ENCODE data around the gene C7orf25. TPM values are rescaled to one million over a fixed set of nuclear protein-coding genes. Genes with fewer than 3 reads are reported as not detected.

C7orf25 gene
- total and polyA plus RNA-seq, 2 of the 13 experiments (the other 11 are each of a cell fraction or from before 2014, with no cell fraction given), result 0.37 to 1.3 TPM

- CTCF ChIA-PET (ENCODE audit: low intra/inter-chr PET ratio, low total read pairs), result no interaction called here
- no peak for FAIRE-seq
- no TSS peak for BruUV-seq (replicated peaks)
- H3K9ac ChIP-seq (ENCODE audit: insufficient read depth, low read depth, low read length), result no peak overlapping the region
- POLR2A ChIA-PET, result interaction anchor here (1.7 kb wide), 1 partner anchor 17 kb away, joined by 4 read pairs; the partner anchor contains the start of genes MRPL32 and PSMA2
- in situ Hi-C loops (cut with HindIII; ENCODE audit: extremely low pct_ligation_motif_present, low pct_unique_long_range_greater_than_20kb), result no loop called here
- no peaks in the 10 kb centered on the region for H3K79me2 ChIP-seq (ENCODE audit: insufficient read depth, low read length)
- no peak for ATAC-seq
- DNase-seq (ENCODE audit: low spot score), result no peak
- WGBS (ENCODE audit: low lambda C conversion rate), result 71% methylated on average over 4 of the region's 5 CpGs
- H3K9me3 ChIP-seq (ENCODE audit: low read length), result no peaks in the 10 kb centered on the region
- H3K27me3 ChIP-seq (ENCODE audit: control insufficient read depth in 1 of 2, insufficient read depth in 2 of 2, low read length in 2 of 2), result no peaks in the 10 kb centered on the region; a peak in 1 of 5 replicates
- no peak overlapping the region for H3K4me3 ChIP-seq (replicated peaks in 1 of 3; ENCODE audit: insufficient read depth in 1 of 3, low read depth in 2 of 3, low read length in 3 of 3)
- H3K36me3 ChIP-seq (replicated peaks in 1 of 2; ENCODE audit: control insufficient read depth in 1 of 2, insufficient read depth in 2 of 2, low read length in 2 of 2), result peaks cover 11 to 31% of the 10 kb centered on the region in 2 experiments; a peak in 4 of 5 replicates
- H3K4me2 ChIP-seq (ENCODE audit: low read depth, low read length), result no peak overlapping the region
- peaks cover 24% of the 10 kb centered on the region for H3K4me1 ChIP-seq (ENCODE audit: insufficient read depth, low read length)
- no peaks in the 10 kb centered on the region for H4K20me1 ChIP-seq (ENCODE audit: insufficient read depth, low read length)
- intact Hi-C loops (cut with micrococcal nuclease; ENCODE audit: unreplicated experiment), result no loop called here
- no peak overlapping the region for H3K27ac ChIP-seq (ENCODE audit: extremely low read length, insufficient read depth, low read length)
- H2AFZ ChIP-seq (ENCODE audit: low read length), result no peak overlapping the region
- TF ChIP-seq REPIN1 (CRISPR knock-in tag; IDR thresholded peaks at IDR 0.05; ENCODE audit: borderline replicate concordance, low read depth) (no peak), AGO1 (IDR thresholded peaks at IDR 0.05; ENCODE audit: low read depth, low read length, poor library complexity, severe bottlenecking) (no peak), CENPT (CRISPR knock-in tag; IDR thresholded peaks at IDR 0.05; ENCODE audit: low read depth) (no peak), XBP1 (CRISPR knock-in tag; IDR thresholded peaks at IDR 0.05) (no peak), ATRX (CRISPR knock-in tag; IDR thresholded peaks at IDR 0.05; ENCODE audit: borderline replicate concordance) (no peak), RNF2 (conservative IDR thresholded peaks at IDR 0.05; ENCODE audit: low read depth) (no peak), ZNF350 (CRISPR knock-in tag; IDR thresholded peaks at IDR 0.05; ENCODE audit: borderline replicate concordance, low read depth) (no peak), TSC22D2 (CRISPR knock-in tag; IDR thresholded peaks at IDR 0.05; ENCODE audit: borderline replicate concordance) (no peak)
- TF ChIP-seq, protein P1, sequence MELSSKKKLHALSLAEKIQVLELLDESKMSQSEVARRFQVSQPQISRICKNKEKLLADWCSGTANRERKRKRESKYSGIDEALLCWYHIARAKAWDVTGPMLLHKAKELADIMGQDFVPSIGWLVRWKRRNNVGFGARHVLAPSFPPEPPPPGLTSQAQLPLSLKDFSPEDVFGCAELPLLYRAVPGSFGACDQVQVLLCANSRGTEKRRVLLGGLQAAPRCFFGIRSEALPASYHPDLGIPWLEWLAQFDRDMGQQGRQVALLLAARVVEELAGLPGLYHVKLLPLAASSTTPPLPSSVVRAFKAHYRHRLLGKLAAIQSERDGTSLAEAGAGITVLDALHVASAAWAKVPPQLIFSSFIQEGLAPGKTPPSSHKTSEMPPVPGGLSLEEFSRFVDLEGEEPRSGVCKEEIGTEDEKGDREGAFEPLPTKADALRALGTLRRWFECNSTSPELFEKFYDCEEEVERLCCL (CRISPR knock-in tag; IDR thresholded peaks at IDR 0.05; ENCODE audit: borderline replicate concordance), result no peak
- TF ChIP-seq, protein P2, sequence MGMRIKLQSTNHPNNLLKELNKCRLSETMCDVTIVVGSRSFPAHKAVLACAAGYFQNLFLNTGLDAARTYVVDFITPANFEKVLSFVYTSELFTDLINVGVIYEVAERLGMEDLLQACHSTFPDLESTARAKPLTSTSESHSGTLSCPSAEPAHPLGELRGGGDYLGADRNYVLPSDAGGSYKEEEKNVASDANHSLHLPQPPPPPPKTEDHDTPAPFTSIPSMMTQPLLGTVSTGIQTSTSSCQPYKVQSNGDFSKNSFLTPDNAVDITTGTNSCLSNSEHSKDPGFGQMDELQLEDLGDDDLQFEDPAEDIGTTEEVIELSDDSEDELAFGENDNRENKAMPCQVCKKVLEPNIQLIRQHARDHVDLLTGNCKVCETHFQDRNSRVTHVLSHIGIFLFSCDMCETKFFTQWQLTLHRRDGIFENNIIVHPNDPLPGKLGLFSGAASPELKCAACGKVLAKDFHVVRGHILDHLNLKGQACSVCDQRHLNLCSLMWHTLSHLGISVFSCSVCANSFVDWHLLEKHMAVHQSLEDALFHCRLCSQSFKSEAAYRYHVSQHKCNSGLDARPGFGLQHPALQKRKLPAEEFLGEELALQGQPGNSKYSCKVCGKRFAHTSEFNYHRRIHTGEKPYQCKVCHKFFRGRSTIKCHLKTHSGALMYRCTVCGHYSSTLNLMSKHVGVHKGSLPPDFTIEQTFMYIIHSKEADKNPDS (CRISPR knock-in tag; IDR thresholded peaks at IDR 0.05), result no peak
- TF ChIP-seq, protein P3, sequence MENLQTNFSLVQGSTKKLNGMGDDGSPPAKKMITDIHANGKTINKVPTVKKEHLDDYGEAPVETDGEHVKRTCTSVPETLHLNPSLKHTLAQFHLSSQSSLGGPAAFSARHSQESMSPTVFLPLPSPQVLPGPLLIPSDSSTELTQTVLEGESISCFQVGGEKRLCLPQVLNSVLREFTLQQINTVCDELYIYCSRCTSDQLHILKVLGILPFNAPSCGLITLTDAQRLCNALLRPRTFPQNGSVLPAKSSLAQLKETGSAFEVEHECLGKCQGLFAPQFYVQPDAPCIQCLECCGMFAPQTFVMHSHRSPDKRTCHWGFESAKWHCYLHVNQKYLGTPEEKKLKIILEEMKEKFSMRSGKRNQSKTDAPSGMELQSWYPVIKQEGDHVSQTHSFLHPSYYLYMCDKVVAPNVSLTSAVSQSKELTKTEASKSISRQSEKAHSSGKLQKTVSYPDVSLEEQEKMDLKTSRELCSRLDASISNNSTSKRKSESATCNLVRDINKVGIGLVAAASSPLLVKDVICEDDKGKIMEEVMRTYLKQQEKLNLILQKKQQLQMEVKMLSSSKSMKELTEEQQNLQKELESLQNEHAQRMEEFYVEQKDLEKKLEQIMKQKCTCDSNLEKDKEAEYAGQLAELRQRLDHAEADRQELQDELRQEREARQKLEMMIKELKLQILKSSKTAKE (CRISPR knock-in tag; IDR thresholded peaks at IDR 0.05; ENCODE audit: borderline replicate concordance), result no peak
- TF ChIP-seq, protein P4, sequence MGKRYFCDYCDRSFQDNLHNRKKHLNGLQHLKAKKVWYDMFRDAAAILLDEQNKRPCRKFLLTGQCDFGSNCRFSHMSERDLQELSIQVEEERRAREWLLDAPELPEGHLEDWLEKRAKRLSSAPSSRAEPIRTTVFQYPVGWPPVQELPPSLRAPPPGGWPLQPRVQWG (CRISPR knock-in tag; IDR thresholded peaks at IDR 0.05; ENCODE audit: borderline replicate concordance, low read depth), result no peak
- TF ChIP-seq, protein P5, sequence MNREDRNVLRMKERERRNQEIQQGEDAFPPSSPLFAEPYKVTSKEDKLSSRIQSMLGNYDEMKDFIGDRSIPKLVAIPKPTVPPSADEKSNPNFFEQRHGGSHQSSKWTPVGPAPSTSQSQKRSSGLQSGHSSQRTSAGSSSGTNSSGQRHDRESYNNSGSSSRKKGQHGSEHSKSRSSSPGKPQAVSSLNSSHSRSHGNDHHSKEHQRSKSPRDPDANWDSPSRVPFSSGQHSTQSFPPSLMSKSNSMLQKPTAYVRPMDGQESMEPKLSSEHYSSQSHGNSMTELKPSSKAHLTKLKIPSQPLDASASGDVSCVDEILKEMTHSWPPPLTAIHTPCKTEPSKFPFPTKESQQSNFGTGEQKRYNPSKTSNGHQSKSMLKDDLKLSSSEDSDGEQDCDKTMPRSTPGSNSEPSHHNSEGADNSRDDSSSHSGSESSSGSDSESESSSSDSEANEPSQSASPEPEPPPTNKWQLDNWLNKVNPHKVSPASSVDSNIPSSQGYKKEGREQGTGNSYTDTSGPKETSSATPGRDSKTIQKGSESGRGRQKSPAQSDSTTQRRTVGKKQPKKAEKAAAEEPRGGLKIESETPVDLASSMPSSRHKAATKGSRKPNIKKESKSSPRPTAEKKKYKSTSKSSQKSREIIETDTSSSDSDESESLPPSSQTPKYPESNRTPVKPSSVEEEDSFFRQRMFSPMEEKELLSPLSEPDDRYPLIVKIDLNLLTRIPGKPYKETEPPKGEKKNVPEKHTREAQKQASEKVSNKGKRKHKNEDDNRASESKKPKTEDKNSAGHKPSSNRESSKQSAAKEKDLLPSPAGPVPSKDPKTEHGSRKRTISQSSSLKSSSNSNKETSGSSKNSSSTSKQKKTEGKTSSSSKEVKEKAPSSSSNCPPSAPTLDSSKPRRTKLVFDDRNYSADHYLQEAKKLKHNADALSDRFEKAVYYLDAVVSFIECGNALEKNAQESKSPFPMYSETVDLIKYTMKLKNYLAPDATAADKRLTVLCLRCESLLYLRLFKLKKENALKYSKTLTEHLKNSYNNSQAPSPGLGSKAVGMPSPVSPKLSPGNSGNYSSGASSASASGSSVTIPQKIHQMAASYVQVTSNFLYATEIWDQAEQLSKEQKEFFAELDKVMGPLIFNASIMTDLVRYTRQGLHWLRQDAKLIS (CRISPR knock-in tag; IDR thresholded peaks at IDR 0.05), result no peak
Measured at GRCh38 chr7:42914421-42915045, 2.7 kb upstream of the C7orf25 start.
